Hematopoietic multipotent progenitor cell treated with erythropoietin and hydrocortisone succinate and interleukin-3 and kit ligand, for 6 days (in vitro differentiated cells): ENCODE results near the gene SLC39A7.
A peak's percentile ranks its signal among the peaks of the same experiment; 100 is the strongest.
"Not testable (repeated sequence)": the region's sequence is repeated elsewhere in the genome, so short reads cannot be mapped to it uniquely, and the experiment has no call there.

Experiments
- DNase-seq: peaks from one replicate; pipeline ENCODE4 v3.0.0-alpha.2; 2015

The SLC39A7 gene

DNA sequence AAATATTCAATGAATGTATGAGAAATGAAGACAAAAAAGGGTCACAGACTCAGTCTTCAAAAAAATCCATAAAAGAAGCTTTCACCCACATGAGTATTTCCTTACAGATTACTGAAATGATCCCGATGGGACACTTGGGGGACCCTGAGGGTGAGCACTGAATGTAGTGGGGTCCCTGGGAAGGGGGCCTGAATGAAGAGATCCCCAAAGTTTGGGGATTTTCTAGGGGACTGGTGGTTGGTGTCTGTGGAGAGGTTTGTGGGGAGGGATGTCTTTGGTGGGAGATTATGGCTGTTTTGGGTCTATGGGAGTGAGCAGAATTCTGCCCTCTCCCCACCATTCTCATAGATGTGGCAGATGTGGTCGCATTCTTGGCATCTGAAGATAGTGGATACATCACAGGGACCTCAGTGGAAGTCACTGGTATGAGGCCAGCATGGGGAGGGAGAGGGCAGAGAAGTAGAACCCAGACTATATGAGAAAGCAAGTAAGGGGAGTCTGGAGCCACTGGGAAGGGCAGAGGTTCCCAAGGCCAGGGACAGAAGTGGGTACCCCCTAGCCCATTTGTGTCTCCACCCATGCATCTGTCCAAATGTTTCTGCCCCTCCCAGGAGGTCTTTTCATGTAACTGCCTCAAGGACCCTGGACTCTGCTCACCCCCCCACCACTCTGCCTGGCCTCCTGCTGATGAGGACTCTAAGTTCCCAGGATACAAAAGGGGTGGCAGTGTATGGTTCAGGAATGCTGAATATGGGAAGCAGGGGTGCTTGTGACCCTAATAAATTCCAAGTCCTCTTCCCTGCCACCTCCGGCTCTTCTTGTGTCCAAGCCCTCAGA is 5.6 kb downstream of the SLC39A7 start:
- no peak for DNase-seq

GRCh38 chr6:33206864-33207551 is 6.3 kb downstream of the SLC39A7 start:
- no peak for DNase-seq

- DNase-seq, result peak; percentile 58
These were observed 7.0 kb downstream of the SLC39A7 start for GRCh38 chr6:33207552-33208090.

- peak; percentile 89 for DNase-seq
These were observed 7.7 kb downstream of the SLC39A7 start, which contains the start of gene RING1 for GRCh38 chr6:33208091-33208967. Gene RING1 (plus strand): TSS chr6:33208500. CDS start chr6:33208823, 323 bp downstream.

GRCh38 chr6:33209856-33210255 is 9.2 kb downstream of the SLC39A7 start:
- DNase-seq, result no peak

GRCh38 chr6:33211136-33211535 is 10.5 kb downstream of the SLC39A7 start:
- no peak for DNase-seq

- DNase-seq, result no peak
These were observed 11.2 kb downstream of the SLC39A7 start for GRCh38 chr6:33211666-33212422.

- DNase-seq, result no peak
These were observed 12.1 kb downstream of the SLC39A7 start for GRCh38 chr6:33212857-33213165.

- DNase-seq, result peak; percentile 39
These were observed 12.7 kb downstream of the SLC39A7 start for GRCh38 chr6:33213166-33213988.

DNA sequence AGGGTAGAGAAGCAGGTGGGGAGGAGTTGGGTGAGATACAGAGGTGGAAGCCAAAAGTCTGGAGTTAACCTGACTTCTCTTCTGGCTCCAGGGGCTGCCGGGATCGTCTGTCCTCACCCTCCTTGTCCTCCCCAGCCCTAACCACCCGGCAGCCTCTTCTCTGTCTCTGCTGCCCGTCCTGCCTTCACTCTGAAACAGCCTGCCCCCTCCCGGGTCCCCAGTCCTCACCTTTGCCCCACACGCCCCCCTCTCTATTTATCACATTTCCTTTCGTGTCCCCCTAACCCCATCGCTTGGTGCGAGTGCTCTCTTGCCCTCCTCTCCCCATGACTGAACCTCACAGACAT is 13.3 kb downstream of the SLC39A7 start:
- DNase-seq, result no peak

- no peak for DNase-seq
These were observed 14.8 kb downstream of the SLC39A7 start for GRCh38 chr6:33215271-33216116.

GRCh38 chr6:33216117-33216649 is 15.5 kb downstream of the SLC39A7 start:
- no peak for DNase-seq

DNA sequence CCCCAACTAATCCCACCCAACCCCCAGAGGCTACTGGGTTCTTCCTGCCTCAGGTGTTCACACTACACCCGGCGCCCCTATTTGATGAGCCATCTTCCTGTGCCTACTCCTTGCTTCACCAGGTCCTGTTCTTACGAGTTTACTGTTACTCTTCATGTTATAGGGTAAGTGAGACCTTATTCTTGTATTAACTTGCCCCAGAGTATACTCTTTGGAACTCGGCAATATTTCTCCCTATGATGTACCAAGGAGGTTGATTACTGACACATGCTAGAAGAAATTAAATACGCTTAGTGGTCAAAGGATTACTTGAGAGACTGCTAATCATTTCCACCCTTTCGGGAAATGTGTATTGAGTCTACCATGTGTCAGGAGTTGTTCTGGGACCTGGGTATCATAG is 16.6 kb downstream of the SLC39A7 start:
- DNase-seq, result no peak

- no peak for DNase-seq
These were observed 17.0 kb downstream of the SLC39A7 start for GRCh38 chr6:33217681-33218080.

DNA sequence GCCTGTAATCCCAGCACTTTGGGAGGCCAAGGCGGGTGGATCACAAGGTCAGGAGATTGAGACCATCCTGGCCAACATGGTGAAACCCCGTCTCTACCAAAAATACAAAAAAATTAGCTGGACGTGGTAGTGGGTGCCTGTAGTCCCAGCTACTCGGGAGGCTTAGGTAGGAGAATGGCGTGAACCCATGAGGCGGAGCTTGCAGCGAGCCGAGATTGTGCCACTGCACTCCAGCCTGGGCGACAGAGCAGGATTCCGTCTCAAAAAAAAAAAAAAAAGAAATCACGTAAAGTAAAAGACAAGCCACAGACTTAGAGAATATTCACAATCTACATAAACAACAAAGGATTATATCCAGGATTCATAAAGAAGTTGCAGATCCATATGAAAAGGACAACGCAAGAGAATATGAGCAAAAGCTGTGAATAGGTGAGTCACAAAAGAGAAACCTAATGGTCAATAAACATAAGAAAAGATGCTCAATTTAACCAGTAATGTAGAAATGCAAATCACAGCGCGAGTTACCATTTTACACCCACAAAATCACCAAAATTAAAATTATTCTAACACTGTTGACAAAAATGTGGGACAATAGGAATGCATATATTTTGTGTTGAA is 25.9 kb downstream of the SLC39A7 start:
- DNase-seq, result not testable (repeated sequence)

DNA sequence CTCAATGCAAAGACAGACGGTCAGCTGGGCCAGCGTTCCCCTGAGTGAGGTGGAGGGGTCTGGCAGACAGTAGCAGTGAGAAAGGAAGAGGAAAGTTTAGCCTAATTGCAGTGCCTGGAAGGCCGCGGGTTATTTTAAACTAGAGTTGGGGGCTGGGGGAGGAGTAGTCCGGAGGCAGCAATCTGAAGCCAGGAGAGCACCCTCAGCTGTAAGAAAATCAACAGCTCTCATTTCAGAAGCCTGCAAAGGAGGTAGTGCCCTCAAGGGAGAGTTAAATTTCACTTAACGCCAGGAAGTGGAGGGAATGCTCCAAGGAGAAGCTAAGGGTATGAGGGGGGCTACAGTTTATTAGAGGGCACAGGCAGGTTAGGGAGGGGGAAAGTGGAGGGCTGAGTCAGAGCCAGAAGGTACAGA is 34.6 kb downstream of the SLC39A7 start:
- DNase-seq, result no peak

- peak; percentile 55 for DNase-seq
These were observed 35.7 kb downstream of the SLC39A7 start for GRCh38 chr6:33236328-33236727.

GRCh38 chr6:33236852-33237251 is 36.2 kb downstream of the SLC39A7 start:
- no peak for DNase-seq

- no peak for DNase-seq
These were observed 37.1 kb downstream of the SLC39A7 start for GRCh38 chr6:33237741-33238140.

DNA sequence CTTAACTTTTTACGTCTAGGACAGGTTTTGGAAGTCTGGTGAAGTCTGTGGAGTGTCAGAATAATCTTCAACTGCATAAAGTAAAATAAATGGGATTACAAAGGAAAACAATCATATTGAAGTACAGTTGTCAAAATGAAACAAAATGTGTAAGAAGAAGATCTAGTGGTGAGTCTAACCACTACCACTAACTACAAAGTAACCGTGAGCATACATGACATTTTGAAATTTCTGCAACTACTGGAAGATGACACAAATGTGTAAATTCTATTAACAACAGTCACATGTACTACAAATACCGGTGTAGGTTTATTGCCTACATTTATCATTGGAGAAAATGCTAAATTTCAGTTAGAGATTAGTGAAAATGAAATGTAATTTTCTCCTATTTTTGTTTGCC is 41.3 kb downstream of the SLC39A7 start:
- DNase-seq, result no peak
